ENCODE results near the gene AP4B1. TPM values are rescaled to one million over a fixed set of nuclear protein-coding genes. Genes with fewer than 3 reads are reported as not detected.
"Not testable (repeated sequence)": the region's sequence is repeated elsewhere in the genome, so short reads cannot be mapped to it uniquely, and the experiment has no call there.

Gene AP4B1
- total RNA-seq (10 to 100 TPM; 52.1 to 56.1 TPM), total RNA-seq (56.8 to 72.2 reads per million in 2 donors)

DNA sequence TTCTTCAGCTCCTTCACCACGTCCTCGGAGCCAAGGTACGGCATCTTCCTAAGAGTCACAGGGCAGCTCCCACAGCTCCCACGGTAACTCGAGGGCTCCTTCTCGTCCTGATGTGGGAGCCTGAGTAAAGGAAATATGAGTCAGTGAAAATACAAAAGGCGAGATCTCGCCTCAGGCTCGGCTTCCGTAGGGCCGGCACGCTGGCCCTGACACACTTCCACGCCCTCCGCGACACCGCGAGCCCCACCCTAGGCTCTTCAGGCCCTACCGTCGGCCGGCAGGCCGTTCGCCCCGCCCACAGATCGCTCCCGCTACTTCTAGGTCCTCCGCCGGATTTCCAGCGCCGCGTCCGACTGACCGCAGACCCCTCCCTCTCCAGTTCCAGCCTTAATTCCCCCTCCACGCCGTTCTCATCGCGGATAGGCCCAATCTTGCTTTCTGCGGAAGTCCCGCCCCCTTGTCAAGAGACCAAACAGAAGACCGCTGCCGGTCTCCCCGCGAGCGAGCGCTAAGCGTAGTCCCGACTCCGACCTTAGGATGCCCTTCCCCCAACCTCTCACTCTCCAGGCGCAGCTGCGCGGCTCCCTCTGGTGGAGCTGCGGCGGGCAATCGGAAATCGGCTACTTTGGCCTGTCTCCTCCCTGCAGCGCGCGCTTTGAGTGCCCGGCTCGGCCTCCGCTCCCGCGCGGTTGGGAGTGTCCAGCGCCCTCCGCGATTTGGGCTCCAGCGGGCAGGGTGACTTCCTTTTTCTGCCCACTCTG is at the start of gene AP4B1, which contains the start of gene DCLRE1B:
AP4B1 (minus strand) TSS at position 126 of the 761 bp plus-strand sequence; CDS start at position 44, 82 bp downstream.
DCLRE1B (plus strand) TSS at position 653 of the 761 bp plus-strand sequence. CDS start 261 bp downstream, outside the sequence.
- H3K4me1 Mint-ChIP-seq, result peaks cover 38% of the 10 kb centered on the region
- ATAC-seq (peak; percentile 94), DNase-seq (peak; percentile 91 to 95 (median 91))
- H3K27ac Mint-ChIP-seq, result peak within 1 kb of the TSS; percentile 99
- H3K9me3 ChIP-seq (ENCODE audit: control insufficient read depth, low read length, poor library complexity, severe bottlenecking), result no peaks in the 10 kb centered on the region
- H3K27me3 Mint-ChIP-seq, result no peaks in the 10 kb centered on the region
- H3K36me3 Mint-ChIP-seq (ENCODE audit: low read depth), result peaks cover 2% of the 10 kb centered on the region
- peak within 1 kb of the TSS; percentile 100 for H3K4me3 Mint-ChIP-seq

DNA sequence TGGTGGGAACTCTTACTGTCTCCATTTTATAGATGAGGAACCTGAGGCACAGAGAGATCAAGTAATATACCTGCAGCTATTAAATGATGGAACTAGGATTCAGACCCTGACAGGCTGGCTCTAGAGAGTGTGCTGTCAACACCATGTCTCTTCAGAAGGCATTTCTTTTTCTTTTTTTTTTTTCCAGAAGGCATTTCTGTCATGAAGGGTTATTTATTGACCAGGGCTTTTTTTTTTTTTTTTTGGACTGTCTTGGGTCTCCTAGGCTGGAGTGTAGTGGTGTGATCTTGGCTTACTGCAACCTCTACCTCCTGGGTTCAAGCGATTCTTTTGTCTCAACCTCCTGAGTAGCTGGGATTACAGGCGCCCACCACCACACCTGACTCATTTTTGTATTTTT is 47.1 kb upstream of the AP4B1 start:
- peak overlapping the region; percentile 67 for H3K27ac Mint-ChIP-seq
- H3K36me3 Mint-ChIP-seq (ENCODE audit: low read depth), result peaks cover 2% of the 10 kb centered on the region
- DNase-seq (no peak), ATAC-seq (no peak)
- no peak overlapping the region for H3K4me3 Mint-ChIP-seq
- H3K27me3 Mint-ChIP-seq, result no peaks in the 10 kb centered on the region
- H3K9me3 ChIP-seq (ENCODE audit: control insufficient read depth, low read length, poor library complexity, severe bottlenecking), result no peaks in the 10 kb centered on the region
- H3K4me1 Mint-ChIP-seq, result peaks cover 41% of the 10 kb centered on the region

DNA sequence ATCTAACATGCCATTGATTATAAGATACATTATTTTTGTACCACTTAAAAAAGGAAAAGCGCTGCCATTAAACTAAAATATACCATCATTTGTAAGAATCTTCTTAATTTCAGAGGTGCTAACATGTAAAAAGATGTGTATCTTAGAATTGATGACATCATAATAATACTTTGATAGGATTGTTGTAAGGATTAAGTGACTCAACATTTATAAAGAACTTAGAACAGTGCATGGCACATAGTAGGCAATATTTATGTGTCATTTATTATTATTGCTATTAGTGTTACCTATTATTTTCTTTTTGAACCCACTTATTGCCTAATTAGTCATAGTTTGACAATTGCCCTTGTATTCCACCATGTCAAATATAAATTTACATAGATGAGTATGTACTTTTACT is 46.3 kb upstream of the AP4B1 start:
- Mint-ChIP-seq H3K27ac (peak overlapping the region; percentile 65), H3K4me3 (no peak overlapping the region), H3K27me3 (no peaks in the 10 kb centered on the region), H3K4me1 (peaks cover 42% of the 10 kb centered on the region), H3K36me3 (ENCODE audit: low read depth) (no peaks in the 10 kb centered on the region)
- ATAC-seq (no peak), DNase-seq (no peak)
- no peaks in the 10 kb centered on the region for H3K9me3 ChIP-seq (ENCODE audit: control insufficient read depth, low read length, poor library complexity, severe bottlenecking)

DNA sequence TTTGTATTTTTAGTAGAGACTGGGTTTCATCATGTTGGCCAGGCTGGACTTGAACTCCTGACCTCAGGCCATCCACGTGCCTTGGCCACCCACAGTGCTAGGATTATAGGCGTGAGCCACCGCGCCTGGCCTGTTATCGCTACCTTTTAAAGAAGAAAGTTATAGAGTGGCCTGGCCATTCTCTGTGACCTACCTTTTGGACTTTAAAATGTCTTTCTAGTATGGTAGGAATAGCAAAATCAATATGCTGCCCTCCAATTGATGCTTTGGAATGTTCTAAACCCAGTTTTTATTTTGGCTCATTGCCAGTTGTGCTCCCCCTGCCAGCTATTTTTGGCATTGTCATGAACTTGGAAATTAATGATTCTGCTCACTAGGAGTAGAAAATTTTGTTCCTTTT is 44.4 kb upstream of the AP4B1 start:
- no peaks in the 10 kb centered on the region for H3K27me3 Mint-ChIP-seq
- H3K9me3 ChIP-seq (ENCODE audit: control insufficient read depth, low read length, poor library complexity, severe bottlenecking), result no peaks in the 10 kb centered on the region
- H3K4me3 Mint-ChIP-seq, result peak overlapping the region; percentile 45
- ATAC-seq (no peak), DNase-seq (no peak)
- peaks cover 43% of the 10 kb centered on the region for H3K4me1 Mint-ChIP-seq
- no peaks in the 10 kb centered on the region for H3K36me3 Mint-ChIP-seq (ENCODE audit: low read depth)
- peak overlapping the region; percentile 93 for H3K27ac Mint-ChIP-seq

DNA sequence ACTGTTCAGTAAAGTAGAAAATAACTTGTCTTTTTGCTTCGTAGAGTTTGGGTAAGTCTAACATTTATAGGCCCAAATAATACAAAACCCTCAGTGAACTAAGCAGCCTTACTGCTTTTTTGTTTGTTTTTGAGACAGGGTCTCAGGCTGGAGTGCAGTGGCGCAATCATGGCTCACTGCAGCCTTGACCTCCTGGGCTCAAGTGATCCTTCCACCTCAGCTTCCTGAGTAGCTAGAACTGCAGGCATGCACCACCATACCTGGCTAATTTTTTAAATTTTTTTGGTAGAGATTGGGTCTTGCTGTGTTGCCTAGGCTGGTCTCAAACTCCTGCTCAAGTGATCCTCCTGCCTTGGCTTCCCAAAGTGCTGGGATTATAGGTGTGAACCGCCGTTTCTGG is 43.6 kb upstream of the AP4B1 start:
- not testable (repeated sequence) for H3K36me3 Mint-ChIP-seq (ENCODE audit: low read depth); H3K27me3 Mint-ChIP-seq; ATAC-seq; DNase-seq; H3K9me3 ChIP-seq (ENCODE audit: control insufficient read depth, low read length, poor library complexity, severe bottlenecking)
- Mint-ChIP-seq H3K27ac (peak overlapping the region; percentile 93), H3K4me3 (peak overlapping the region; percentile 65), H3K4me1 (peaks cover 40% of the 10 kb centered on the region)

DNA sequence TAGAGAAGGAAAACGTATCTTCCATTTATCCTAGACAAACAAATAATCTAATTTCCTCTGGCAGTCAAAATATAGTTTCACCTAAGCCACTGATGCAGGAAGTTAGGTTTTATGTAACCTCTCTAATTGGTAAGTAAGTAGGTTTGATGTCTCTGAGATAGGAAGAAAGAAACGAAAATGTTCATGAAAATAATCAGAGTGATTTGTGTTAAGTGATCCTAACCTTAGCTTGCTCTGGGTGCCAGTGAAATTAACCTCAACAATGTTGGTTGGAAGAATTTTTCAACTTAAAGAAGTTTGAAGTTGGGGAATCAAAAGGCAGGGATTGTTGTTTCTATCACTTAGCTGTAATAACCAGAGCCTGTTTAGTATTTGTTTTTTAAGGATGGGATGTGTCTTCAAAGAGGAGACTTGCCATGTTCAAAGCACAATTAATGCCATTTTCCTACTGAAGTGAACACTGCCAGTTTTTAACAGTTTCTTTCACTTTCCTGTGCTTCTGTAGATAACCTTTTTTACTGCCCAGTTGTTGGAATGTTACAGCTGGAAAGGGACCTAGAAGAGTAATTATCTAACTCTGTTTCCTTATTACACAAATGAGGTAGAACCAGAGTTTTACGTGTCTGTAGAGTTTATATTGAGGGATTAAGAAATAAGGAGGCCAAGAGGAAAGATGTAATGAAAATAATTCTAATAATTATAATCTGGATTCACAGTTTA is 42.9 kb upstream of the AP4B1 start:
- peak overlapping the region; percentile 82 for H3K4me3 Mint-ChIP-seq
- H3K4me1 Mint-ChIP-seq, result peaks cover 42% of the 10 kb centered on the region
- peaks cover 2% of the 10 kb centered on the region for H3K36me3 Mint-ChIP-seq (ENCODE audit: low read depth)
- no peaks in the 10 kb centered on the region for H3K9me3 ChIP-seq (ENCODE audit: control insufficient read depth, low read length, poor library complexity, severe bottlenecking)
- DNase-seq (no peak), ATAC-seq (peak; percentile 69)
- no peaks in the 10 kb centered on the region for H3K27me3 Mint-ChIP-seq
- H3K27ac Mint-ChIP-seq, result peak overlapping the region; percentile 93

DNA sequence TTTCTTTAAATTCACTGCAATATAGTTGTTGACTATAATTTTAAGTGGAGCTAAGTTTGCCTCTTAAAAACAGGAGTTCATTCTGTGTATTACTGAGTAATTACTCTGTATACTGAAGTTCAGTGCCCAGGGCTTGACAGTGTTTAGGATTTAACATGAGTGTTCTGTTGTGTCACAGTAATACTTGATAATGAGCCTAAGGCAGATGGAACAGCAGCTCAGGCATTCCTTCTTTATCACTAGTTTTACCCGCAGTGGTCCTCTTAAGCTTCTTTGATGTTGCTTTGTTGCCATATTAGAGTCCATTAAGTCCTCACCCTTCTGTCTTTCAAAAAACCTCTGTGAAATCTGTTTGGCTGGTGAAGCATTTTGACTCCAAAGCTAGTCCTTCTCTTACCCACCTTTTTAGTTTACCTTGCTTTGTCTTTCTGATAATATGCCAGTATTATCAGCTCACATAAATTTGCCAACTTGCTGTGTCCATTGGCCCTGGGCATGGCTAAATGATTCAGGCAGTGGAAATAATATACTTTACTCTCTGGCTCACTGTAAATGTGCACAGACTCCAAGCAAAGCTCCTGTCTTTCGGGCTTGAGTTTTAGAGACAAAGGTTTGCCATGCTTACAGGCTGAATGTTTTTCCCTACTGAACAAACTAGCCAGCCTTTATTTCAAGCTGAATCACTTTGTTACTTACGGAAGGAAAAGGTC is 42.2 kb upstream of the AP4B1 start:
- H3K9me3 ChIP-seq (ENCODE audit: control insufficient read depth, low read length, poor library complexity, severe bottlenecking), result no peaks in the 10 kb centered on the region
- ATAC-seq (peak; percentile 35), DNase-seq (no peak)
- Mint-ChIP-seq H3K27ac (peak overlapping the region; percentile 93), H3K4me1 (peaks cover 46% of the 10 kb centered on the region), H3K4me3 (peak overlapping the region; percentile 82), H3K27me3 (no peaks in the 10 kb centered on the region), H3K36me3 (ENCODE audit: low read depth) (peaks cover 2% of the 10 kb centered on the region)

DNA sequence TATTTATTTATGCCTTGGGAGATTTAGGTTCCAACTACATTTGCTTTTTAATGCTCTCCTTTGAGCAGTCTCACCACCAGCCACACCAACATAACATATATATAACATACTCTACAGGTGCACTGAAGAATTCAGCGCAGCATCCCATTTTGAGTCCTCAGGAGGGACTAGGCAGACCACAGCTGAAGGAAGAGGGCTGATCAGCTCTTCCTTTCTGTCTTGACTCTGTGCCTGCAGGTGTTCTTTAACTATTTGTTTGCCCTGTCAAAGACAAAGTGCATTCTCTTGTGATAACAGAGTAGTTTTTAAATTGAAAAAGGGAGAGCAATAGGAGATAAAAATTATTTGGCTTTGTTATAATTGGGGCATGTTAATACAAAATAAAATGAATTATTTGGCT is 41.5 kb upstream of the AP4B1 start:
- H3K36me3 Mint-ChIP-seq (ENCODE audit: low read depth), result peaks cover 2% of the 10 kb centered on the region
- H3K27ac Mint-ChIP-seq, result peak overlapping the region; percentile 93
- H3K4me3 Mint-ChIP-seq, result peak overlapping the region; percentile 82
- ATAC-seq (peak; percentile 42), DNase-seq (no peak)
- H3K27me3 Mint-ChIP-seq, result no peaks in the 10 kb centered on the region
- H3K9me3 ChIP-seq (ENCODE audit: control insufficient read depth, low read length, poor library complexity, severe bottlenecking), result no peaks in the 10 kb centered on the region
- H3K4me1 Mint-ChIP-seq, result peaks cover 48% of the 10 kb centered on the region

DNA sequence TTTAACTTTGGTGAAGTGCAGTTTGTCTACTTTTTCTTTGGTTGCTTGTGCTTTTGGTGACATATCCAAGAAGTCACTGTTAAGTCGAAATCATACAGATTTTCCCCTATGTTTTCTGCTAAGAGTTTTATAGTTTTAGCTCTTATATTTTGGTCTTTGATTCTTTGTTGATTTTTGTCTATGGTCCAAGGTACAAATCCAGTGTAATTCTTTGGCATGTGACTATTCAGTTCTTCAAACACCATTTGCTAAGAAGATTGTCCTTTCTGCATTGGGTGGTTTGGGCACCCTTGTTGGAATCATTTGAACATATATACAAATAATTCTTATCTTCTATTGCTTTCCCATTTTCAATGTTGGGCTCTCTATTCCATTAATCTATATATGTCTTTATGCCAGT is 40.7 kb upstream of the AP4B1 start:
- no peaks in the 10 kb centered on the region for H3K9me3 ChIP-seq (ENCODE audit: control insufficient read depth, low read length, poor library complexity, severe bottlenecking)
- peaks cover 2% of the 10 kb centered on the region for H3K36me3 Mint-ChIP-seq (ENCODE audit: low read depth)
- no peak for DNase-seq
- H3K27ac Mint-ChIP-seq, result peak overlapping the region; percentile 93
- no peaks in the 10 kb centered on the region for H3K27me3 Mint-ChIP-seq
- peaks cover 52% of the 10 kb centered on the region for H3K4me1 Mint-ChIP-seq
- no peak for ATAC-seq
- H3K4me3 Mint-ChIP-seq, result no peak overlapping the region

DNA sequence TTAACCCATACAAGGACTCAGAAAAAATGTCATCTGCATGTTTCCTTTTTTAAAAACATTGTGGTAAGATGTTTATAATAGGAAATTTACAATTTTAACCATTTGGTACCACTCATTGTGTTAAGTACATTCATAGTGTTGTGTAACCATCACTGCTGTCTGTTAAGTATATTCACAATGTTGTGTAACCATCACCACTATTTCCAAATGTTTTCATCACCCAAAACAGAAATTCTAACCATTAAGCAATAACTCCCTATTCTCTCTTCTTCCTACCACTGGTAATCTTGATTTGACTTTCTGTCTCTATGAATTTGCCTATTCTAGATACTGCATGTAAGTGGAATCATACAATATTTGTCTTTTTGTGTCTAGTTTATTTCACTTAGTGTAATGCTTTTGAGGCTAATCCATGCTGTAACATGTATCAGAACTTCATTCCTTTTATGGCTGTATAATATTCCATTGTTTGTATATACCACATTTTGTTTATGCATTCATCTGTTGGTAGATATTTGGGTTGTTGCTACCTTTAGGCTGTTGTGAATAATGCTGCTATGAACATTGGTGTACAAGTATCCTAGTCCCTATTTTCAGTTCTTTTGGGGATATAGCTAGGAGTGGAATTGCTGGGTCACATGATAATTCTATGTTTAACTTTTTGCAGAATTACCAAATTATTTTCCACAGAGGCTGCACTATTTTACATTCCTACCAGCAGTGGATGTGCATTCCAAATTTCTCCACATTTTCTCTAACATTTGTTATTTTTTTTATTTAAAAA is 38.6 kb upstream of the AP4B1 start:
- ATAC-seq (no peak), DNase-seq (no peak)
- H3K36me3 Mint-ChIP-seq (ENCODE audit: low read depth), result peaks cover 6% of the 10 kb centered on the region
- H3K9me3 ChIP-seq (ENCODE audit: control insufficient read depth, low read length, poor library complexity, severe bottlenecking), result no peaks in the 10 kb centered on the region
- H3K4me3 Mint-ChIP-seq, result no peak overlapping the region
- H3K27ac Mint-ChIP-seq, result peak overlapping the region; percentile 93
- H3K27me3 Mint-ChIP-seq, result no peaks in the 10 kb centered on the region
- peaks cover 62% of the 10 kb centered on the region for H3K4me1 Mint-ChIP-seq

DNA sequence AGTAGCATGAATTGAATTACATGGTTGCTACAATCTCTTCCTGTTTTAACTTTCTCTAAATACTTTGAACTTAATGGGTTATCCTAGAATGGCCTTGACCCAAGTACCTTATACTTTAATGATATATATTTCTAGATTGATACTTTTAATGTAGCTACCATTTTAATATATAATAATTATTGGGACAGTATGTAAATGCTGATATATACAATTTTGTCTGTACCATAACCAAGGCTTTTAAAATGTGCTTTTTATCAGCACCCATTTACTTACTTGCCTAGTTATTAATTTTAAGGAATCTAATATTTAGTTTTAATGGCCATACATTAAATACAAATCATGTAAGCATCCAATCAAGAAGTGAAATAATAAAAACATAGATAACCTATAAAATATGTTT is 37.9 kb upstream of the AP4B1 start:
- Mint-ChIP-seq H3K4me1 (peaks cover 63% of the 10 kb centered on the region), H3K36me3 (ENCODE audit: low read depth) (peaks cover 8% of the 10 kb centered on the region)

DNA sequence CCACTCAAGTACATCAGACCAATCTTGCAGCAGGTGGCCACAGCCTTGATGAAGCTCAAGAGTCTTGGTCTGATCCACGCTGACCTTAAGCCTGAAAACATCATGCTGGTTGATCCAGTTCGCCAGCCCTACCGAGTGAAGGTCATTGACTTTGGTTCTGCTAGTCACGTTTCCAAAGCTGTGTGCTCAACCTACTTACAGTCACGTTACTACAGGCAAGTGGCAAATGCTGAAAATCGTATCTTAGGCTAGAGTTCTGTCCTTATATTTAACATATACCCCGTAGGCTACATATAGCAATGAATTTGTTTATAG is 36.6 kb upstream of the AP4B1 start:
- DNase-seq, result no peak
- H3K4me3 Mint-ChIP-seq, result peak overlapping the region; percentile 89
- peak; percentile 2 for ATAC-seq
- peak overlapping the region; percentile 93 for H3K27ac Mint-ChIP-seq
- peaks cover 12% of the 10 kb centered on the region for H3K36me3 Mint-ChIP-seq (ENCODE audit: low read depth)
- H3K9me3 ChIP-seq (ENCODE audit: control insufficient read depth, low read length, poor library complexity, severe bottlenecking), result no peaks in the 10 kb centered on the region
- no peaks in the 10 kb centered on the region for H3K27me3 Mint-ChIP-seq
- H3K4me1 Mint-ChIP-seq, result peaks cover 62% of the 10 kb centered on the region

More for the DNA sequence above, 37.9 kb upstream of the AP4B1 start:
- no peaks in the 10 kb centered on the region for H3K27me3 Mint-ChIP-seq
- H3K4me3 Mint-ChIP-seq, result no peak overlapping the region
- peak overlapping the region; percentile 93 for H3K27ac Mint-ChIP-seq
- no peaks in the 10 kb centered on the region for H3K9me3 ChIP-seq (ENCODE audit: control insufficient read depth, low read length, poor library complexity, severe bottlenecking)
- DNase-seq, result no peak
- ATAC-seq, result no peak
